Measurements from ENCODE around the gene RRP8.

Gene RRP8

DNA sequence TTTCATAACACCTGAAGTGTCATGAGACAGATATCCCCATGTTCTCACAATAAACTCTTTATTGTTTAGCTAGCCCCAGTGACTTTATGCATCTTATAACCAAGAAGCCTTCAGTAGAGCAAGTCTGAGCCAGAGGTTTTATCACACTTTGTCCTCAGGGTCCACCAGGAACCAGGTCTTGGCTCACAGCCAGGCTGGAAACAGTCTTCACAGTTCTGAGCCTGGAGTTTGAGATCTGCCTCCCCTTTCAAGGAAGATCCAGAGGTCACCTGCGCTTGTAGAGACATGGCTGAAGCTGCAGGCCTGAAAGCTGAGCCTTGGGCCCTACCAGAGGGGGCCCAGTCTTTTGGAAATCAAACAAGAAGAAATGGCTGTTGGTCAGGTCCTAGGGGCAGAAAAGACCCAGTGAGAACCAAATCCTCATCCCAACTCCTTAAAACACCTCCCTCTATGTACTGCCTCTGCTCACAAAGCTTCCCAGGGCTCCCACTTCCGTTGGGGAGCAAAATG is 3.5 kb downstream of the RRP8 start:
- no peak for DNase-seq (ENCODE audit: low spot score)

DNA sequence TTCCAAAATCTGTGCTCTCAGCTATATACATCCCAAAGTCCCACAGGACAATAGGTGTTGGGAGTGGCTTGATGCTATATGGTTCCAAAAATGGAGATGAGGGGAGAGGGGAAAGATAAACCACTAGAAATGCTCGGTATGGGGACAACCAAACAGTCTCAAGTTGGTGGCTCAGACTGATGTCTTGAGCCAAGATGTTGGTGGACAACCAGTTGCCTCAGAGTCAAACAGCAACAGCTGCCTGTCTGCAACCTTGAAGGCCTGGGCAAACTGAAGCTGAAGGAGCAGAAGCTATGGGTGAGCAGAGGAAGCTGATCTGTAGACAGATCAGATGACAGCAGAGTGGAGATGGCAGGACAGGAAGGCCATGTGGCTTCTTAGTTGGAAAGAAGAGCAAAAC is 4.0 kb downstream of the RRP8 start:
- DNase-seq (ENCODE audit: low spot score): no peak

DNA sequence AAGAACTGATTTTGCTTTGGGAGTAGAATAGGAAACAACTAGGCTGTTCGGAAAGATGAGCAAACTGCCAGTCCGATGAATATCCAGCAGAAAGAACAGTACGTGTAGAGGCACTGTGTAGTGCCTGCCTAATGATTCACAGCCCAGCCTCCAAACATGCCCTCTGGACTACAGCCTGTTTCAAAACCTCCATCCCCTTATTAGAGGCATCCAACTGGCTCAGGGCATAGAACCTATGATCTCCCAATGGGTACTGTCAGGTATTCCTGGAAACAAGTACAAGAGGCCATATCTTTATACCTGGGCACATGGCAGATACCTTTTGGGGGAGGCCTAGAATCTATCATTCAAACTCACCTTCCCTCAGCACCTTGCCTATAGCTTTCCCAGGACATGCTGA is 4.9 kb downstream of the RRP8 start:
- DNase-seq (ENCODE audit: low spot score): no peak

DNA sequence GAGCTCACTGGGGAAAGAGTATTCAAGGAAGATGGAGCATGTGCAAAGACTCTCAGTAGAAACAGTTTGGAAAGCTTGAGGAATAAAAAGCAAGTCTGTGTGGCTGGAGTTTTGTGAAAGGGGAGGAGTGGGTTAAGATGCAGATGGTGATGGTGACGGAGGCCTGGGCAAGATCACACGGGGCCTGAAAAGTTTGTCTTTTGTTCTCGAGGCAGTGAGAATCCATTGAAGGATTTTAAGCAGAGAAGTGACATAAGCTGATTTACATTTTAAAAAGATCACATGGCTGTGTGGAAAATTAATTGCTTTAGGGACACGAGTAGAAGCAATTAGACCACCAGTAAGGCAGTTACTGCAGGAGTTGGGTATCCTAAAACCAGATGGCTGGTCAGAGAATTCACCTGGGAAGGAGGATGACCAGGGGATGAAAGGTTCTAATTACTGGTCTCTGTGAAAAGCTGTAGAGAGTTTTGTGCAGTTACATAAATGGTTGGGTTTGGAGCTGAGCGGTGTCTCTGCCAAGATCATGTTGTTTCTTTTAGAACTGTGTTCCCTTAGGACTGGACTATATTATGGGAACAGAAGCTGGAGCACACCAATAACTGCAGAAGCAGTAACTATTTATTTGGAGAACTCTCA is 7.1 kb downstream of the RRP8 start:
- DNase-seq (ENCODE audit: low spot score): no peak

DNA sequence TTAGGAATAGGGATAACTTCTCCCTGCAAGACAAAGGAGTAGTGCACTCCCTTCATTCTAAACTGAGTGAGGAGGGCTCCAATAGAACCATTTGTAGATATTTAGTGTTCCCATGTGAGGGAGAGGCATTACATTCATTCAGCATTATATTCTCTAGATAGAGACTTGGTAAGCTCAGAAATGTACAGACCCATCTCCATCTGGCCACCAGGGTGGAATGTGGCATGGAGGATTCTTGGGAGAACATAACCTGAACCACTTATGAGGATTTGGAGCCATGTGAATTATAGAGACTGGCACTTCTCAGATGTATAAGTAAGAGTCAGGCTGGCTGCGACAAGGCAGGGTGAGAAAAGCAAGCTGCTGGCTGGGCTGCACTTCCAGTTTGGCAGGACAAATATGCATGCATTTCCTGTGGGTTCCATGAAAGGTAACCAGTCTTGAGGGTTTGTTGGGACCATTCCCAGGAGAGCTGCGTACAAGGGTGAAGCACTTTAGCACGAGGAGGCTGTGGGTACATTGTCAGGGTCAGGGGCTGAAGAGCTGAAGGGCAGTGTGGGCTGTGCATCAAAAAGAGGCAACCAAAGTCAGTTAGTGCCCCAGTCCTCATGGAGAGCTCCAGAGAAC is 9.2 kb downstream of the RRP8 start:
- no peak for DNase-seq (ENCODE audit: low spot score)

DNA sequence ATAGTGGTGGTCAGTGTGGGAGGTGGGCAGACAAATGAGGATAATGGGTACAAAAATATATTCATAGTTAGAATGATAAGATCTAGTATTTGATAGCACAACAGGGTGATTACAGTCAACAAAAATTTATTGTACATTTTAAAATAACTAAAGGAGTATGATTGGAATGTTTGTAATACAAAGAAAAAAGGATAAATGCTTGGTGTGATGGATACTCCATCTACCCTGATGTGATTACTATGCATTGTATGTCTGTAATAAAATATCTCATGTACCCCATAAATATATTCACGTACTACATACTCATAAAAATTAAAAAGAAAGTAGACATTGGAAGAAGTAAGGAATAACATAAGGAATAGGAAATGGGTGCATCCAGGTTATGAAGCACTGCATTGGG is 15.4 kb downstream of the RRP8 start:
- DNase-seq (ENCODE audit: low spot score): no peak

DNA sequence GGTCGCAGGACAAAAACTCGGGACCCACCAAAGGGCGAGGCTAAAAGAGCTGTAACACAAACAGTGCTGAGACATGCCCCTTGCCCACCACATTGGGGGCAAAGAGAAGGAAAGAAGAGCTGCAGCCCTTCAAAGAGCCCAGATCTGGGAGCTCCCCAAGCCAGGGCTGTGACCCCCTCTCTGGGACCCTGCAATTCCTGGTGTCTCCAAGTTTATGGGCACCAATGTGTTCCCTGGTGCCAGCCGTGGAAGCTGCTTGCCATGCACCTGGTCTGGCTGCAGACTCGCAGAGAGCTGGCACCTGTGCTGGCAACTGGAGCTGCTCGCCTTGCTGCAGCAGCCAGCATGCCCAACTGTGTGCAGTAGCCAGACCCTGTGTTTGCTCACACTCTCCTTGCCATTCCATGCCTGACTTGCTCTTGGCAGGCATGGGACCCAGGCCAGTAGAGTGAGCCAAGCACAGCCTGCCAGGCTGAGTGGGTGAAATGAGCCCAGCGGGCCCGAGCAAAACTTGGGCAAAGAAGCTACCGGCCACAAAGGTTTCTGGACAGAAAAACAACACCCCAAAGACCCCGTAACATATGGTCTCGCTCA is 16.0 kb downstream of the RRP8 start:
- DNase-seq (ENCODE audit: low spot score): no peak

DNA sequence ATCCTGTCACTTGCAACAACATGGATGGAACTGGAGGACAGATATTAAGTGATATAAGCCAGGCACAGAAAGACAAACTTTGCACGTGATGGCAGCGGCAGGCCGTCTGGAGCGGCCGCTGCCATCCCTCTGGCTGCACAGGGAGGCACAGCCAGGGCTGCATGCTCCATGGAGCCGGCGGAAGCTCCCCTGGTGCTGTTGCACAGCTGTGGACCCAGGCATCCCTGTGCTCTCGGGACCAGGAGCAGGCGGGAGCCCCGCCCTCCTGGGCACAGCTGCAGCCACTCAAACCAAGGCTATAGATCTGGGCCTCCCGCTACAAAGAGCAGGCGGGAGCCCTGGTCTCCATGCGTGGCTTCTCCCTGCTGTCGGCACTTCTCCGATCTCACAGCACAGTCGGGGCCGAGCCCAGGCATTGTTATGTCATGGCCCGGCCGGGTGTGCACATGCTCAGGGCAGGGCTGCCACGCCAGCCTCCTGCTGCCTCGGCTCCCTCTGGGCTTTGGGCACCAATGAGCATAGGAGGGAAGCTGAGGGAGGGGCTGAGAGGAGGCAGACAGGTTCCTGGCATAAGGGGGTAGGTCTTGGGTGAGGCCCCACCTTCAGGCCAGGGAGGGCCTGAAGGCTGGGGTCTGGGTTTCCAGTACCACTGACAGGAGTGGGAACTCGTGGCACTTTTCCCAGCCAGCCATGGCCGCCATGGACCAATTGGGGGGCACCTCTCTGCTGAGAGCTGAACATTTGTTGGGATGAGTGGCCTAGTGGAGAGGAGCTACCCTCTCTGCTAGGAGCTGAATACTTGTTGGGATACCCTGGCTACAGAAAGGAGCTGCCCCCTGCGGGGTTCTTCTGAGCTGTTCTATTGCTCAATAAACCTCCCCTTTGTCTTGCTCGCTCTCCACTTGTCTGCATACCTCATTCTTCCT is 16.7 kb downstream of the RRP8 start:
- no peak for DNase-seq (ENCODE audit: low spot score)

DNA sequence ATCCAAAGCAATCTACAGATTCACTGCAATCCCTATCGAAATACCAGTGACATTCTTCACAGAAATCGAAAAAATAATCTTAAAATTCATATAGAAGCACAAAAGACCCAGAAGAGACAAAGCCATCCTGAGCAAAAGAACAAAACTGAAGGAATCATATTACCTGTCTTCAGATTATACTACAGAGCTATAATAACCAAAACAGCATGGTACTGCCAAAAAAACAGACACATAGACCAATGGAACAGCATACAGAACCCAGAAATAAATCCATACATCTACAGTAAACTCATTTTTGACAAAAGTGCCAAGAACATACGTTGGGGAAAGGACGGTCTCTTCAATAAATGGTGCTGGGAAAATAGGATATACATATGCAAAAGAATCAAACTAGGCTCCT is 18.9 kb downstream of the RRP8 start:
- DNase-seq (ENCODE audit: low spot score): no peak

DNA sequence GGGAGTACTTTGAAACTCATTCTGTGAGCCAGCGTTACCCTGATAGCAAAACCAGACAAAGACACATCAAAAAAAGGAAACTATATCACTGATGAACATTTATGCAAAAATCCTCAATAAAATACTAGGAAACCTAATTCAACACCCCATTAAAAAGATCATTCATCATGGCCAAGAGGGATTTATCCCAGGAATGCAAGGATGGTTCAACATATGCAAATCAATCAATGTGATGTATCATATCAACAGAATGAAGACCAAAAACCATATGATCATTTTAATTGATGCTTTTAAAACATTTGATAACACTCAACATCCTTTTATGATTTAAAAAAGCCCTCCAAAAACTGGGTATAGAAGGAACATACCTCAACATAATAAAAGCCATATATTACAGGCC is 19.8 kb downstream of the RRP8 start:
- no peak for DNase-seq (ENCODE audit: low spot score)

DNA sequence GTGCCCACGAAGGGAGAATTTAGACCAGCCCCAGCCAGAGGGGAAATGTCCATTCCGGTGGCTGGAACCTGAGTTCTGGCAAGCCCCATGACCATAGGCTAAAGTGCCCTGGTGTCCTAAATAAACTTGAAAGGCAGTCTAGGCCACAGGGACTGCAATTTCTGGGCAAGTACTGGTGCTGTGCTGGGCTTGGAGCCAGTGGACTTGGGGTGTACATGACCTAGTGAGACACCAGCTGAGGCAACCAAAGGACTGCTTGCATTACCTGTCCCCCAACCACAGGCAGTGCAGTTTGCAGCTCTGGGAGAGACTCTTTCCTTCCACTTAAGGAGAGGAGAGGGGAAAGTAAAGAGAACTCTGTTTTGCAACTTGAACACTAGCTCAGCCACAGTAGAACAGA is 23.7 kb downstream of the RRP8 start:
- DNase-seq (ENCODE audit: low spot score): no peak

DNA sequence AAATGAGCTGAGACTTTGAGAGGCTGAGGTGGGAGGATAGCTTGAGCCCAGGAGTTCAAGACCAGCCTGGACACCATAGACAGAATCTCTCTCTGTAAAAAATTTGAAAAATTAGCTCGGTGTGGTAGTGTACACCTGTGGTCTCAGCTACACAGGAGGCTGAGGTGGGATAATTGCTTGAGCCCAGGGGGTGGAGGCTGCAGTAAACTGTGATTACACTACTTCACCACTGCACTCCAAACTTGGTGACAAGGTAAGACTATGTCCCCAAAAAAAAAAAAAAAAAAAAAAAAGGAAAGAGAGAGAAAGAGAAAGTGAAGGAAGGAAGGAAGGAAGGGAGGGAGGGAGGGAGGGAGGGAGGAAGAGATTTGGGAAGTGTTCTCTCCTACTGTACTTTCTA is 25.3 kb downstream of the RRP8 start:
- no peak for DNase-seq (ENCODE audit: low spot score)

DNA sequence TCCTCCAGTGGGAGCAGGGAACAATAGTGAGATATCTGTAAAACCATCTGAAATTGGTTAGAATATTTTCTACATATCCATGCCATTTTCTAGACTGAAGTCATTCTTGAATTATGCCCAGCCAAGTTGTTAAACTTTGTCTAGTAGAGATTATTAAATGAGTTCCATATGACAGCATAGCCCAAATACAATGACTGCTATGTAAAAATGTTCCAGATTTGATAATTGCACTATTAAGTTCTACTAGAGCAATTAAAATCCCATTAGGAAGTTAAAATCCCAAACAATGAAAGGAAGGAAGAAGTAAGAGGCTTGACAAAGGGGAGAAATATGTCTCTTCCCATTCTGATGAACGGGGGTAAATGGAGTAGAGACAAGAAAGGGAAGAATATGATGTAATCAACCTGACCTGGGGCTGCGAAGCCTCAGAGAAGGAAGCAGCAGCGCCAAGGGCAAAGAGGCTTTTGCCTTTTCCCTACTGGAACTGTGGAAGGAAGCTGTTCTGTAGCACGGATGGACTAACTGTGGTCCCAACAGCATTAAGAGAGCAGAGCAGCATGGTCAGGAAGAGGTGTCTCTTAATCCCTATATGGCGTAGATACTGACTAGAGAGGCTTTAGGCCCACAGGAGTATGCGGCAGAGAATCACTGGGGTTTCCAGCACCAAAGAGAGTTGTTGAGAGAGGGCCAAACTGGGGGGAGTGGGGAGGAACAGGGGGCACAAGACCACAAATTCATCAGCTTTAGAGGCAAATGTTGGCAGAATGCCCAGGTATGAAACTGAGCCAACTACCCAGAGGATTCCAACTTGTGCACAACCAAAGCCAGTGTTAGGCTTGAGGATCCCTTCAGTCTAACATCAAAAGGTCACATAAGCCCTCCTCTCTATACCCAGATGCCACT is 26.7 kb downstream of the RRP8 start:
- peak; percentile 58 for DNase-seq (ENCODE audit: low spot score)

DNA sequence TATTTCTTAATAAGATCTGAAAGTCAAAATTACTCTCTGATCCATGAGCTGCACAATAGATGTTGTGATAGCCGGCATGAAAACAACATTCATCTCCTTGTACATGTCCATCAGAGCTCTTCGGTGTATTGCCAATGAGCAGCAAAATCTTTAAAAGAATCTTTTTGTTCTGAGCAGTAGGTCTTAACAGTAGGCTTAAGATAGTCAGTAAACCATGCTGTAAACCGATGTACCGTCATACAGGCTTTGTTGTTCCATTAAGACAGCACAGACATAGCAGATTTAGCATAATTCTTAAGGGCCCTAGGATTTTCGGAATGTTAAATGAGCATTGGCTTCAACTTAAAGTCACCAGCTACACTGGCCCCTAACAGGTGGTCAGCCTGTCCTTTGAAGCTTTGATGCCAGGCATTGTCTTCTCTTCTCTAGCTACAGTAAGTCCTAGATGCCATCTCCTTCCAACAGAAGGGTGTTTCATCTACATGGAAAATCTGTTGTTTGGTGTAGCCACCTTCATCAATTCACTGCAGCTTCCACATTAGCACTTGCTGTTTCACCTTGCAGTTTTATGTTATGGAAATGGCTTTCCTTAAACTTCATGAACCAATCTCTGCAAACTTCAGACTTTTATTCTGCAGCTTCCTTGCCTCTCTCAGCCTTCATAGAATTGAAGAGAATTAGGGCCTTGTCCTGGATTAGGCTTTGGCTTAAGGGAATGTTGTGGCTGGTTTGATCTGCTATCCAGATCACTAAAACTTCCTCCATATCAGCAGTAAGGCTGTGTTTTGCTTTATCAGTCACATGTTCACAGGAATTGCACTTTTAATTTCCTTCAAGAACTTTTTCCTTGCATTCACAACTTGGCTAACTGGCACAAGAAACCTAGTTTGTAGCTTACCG is 28.4 kb downstream of the RRP8 start:
- no peak for DNase-seq (ENCODE audit: low spot score)

DNA sequence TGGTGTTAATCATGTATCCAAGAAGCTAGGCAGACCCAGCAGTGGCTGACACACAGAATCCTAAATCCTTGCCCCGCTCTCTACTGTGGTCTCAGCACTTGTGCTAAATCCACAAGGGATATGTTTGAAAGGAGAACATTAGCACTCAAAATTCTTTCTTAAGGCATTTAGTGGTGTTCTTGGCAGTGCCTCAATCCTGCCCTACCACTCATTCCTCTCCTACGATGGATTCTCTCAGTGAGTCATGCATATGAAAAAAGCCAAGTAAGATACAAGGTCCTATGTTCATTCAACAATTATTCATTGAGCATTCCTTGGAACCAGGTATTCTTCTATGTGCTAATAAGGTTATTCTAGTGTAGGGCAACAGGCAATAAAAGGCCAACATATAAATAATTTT is 31.2 kb downstream of the RRP8 start:
- no peak for DNase-seq (ENCODE audit: low spot score)

DNA sequence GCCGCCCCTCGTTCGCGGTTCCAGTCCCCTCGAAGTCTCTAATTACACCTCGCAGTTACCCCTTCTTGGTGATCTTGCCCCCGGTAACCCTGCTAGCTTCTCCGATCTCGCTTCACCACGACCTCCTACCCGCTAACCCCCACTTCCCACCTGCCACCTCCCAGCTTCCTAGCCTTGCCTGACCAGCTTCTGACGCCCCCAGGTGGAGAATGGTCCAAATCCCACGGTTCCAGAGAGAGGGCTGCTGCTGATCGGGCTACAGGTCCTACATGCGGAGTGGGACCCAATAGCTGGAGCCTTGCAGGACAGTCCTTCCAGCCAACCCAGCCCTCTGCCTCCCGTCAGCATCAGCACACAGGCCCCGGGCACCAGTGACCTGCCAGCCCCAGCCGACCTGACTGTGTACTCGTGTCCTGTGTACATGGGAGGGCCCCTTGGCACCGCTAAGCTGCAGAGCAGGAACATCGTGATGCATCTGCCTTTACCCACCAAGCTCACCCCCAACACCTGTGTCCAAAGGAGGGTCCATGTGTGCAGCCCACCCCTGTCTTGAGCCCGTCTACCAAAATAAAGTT is 31.9 kb downstream of the RRP8 start:
- DNase-seq (ENCODE audit: low spot score): no peak

DNA sequence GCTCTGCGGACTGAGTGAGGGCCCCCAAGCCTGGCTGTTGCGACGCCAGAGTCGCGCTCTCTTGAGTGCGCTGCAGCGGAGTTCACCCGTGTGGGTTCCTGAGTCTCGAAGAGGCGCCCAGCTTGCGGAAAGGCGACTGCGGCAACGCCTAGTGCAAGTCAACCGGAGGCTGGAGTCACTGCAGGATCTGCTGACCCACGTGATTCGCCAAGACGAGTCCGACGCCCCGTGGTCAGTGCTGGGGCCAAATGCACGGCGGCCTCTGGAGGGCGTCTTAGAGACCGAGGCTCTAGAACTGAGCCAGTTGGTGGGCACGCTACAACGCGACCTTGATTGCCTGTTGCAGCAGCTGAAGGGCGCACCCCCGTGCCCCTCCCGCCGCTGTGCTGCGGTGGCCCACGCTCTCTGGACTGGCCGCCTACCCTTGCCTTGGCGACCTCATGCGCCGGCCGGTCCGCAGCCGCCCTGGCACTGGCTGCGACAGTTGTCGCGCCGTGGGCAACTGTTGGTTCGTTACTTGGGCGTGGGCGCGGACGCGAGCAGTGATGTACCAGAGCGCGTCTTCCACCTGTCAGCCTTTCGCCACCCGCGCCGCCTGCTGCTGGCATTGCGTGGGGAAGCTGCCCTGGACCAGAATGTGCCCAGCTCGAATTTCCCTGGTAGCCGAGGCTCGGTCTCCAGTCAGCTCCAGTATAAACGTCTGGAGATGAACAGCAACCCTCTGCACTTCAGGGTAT is 32.6 kb downstream of the RRP8 start:
- DNase-seq (ENCODE audit: low spot score): no peak

DNA sequence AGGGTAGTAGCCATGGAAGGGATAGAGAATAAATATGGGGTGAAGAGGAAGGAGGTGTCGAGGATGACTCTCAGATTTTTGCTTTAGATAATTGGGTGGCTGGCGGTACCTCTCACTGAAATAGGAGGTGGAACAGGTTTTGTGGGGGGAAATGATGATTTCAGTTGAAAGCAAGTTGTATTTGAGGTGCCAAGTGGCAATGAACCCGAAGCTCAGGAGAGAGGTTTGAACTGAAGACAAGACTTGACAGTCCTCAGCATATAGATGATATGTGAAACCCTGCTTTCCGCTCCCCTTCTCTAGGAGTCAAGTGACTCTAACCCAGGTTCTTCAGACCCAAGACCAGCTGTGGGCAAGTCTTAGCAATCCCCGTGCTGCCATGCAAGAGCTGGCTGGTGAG is 33.7 kb downstream of the RRP8 start:
- no peak for DNase-seq (ENCODE audit: low spot score)

DNA sequence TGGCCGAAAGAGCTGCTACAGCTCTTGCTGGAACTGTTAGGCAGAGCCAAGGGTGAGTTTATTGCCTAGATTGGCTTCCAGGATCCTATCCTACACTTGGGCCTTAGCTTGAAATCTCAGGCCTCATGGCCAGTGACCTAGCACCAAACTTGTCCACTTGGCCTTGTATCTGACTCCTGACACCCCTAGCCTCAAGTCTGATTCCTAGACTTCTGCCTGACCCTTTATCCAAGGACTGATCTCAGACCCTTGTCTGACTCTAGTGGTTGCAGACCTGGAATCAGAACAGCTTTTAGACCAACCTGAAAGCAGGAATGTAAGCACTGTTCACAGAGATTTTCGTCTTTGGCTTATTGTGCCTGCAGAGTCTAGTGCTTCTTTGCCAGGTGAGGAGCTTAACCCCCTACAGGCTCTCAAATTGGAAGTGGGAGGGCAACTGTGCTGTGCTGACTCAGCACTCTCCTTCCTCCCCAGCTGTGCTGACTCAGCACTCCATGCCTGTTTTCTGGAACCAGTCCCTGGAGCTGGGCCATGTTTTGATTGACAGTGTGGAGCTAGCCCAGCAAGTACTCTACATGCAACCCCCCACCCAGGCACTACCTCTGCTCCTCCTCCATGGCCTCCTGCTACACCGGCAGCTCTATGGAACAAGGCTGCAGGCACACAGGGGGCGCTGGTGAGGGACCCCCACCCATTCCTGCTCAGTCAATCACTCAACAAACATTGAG is 35.1 kb downstream of the RRP8 start:
- DNase-seq (ENCODE audit: low spot score): no peak
